GM12874 (cell line): ENCODE data around the gene MRPL18.

Source experiments
- CTCF ChIP-seq: IDR thresholded peaks from 2 replicates; pipeline ENCODE4 v1.5.1; 2011; ENCODE audit warnings: low read depth, mild to moderate bottlenecking, control low read depth, low read length, moderate library complexity; ENCODE audit not compliant: insufficient read depth

MRPL18 gene

GRCh38 chr6:159778542-159779103, 11.6 kb upstream of the MRPL18 start:
- no peak for TF ChIP-seq CTCF

GRCh38 chr6:159788276-159788675, 2.0 kb upstream of the MRPL18 start:
- TF ChIP-seq CTCF: no peak

GRCh38 chr6:159788753-159789376, 1.4 kb upstream of the MRPL18 start:
- no peak for TF ChIP-seq CTCF

- no peak for TF ChIP-seq CTCF
Measured at GRCh38 chr6:159789377-159790148, 704 bp upstream of the MRPL18 start, which contains the start of gene TCP1. TSS of gene TCP1 (minus strand) at chr6:159789602. CDS start at chr6:159789468, 134 bp downstream.

- TF ChIP-seq CTCF: no peak
Measured at GRCh38 chr6:159790956-159791598, 810 bp downstream of the MRPL18 start.

- TF ChIP-seq CTCF: no peak
Measured at GRCh38 chr6:159797554-159797953, 7.3 kb downstream of the MRPL18 start.
